Endothelial cell of umbilical vein (primary cell): ENCODE measurements around the gene DAD1. TPM values are rescaled to one million over a fixed set of nuclear protein-coding genes. Genes with fewer than 3 reads are reported as not detected.

ENCODE experiments used
- BruUV-seq: library from RNA; stranded (reverse); fragments of 400-500 nt; replicated peaks from 2 replicates; lab custom pipeline; 2021; lab: Mats Ljungman, UMichigan
- CTCF ChIA-PET: fragments of 300-600, 350-600 bp; sonication (Branson Sonifier 250); formaldehyde crosslinking; loops from one replicate; lab custom pipeline; 2021; ENCODE audit warnings: antibody characterized with exemption, inconsistent platforms; lab: Charles Lee
- POLR2A ChIA-PET: fragments of 300-600, 350-600 bp; sonication (Branson Sonifier 250); formaldehyde crosslinking; loops from one replicate; lab custom pipeline; 2021; ENCODE audit warnings: antibody characterized with exemption, inconsistent platforms; lab: Charles Lee
- DNase-seq: peaks from one replicate; pipeline ENCODE4 v3.0.0-alpha.2; 2011; ENCODE audit warnings: low read depth, low spot score
- FAIRE-seq: peaks from 2 replicates; lab custom pipeline; 2011; peaks lifted over from hg19 to GRCh38; lab: Jason Lieb, UNC
- H2AFZ ChIP-seq: 2 replicates; pipeline ENCODE4 v1.6.0; 2012; ENCODE audit warnings: low read depth, low read length, control low read depth, inconsistent platforms
- H3K27ac ChIP-seq: 2 replicates; pipeline ENCODE4 v1.5.1; 2011; ENCODE audit warnings: low read depth, mild to moderate bottlenecking, control low read depth, low read length, moderate library complexity; ENCODE audit not compliant: insufficient read depth
- H3K27me3 ChIP-seq, 2 experiments: 2 replicates each; pipeline versions ENCODE4 v1.6.0 to v1.6.1; 2011; ENCODE audit warnings: low read length in 2 of 2, mixed read lengths in 1 of 2; ENCODE audit not compliant: control insufficient read depth in 2 of 2, insufficient read depth in 2 of 2
- H3K36me3 ChIP-seq, 2 experiments: 2 replicates in 1 of 2; 3 replicates in 1 of 2; pipeline ENCODE4 v1.5.1; 2011; ENCODE audit warnings: low read length in 2 of 2, mild to moderate bottlenecking in 1 of 2, moderate library complexity in 1 of 2; ENCODE audit not compliant: control insufficient read depth in 2 of 2, insufficient read depth in 2 of 2; ENCODE audit errors: extremely low read depth in 1 of 2
- H3K4me1 ChIP-seq: 3 replicates; pipeline ENCODE4 v1.5.1; 2011; ENCODE audit warnings: mild to moderate bottlenecking, low read length; ENCODE audit not compliant: control insufficient read depth, insufficient read depth; ENCODE audit errors: extremely low read depth
- H3K4me2 ChIP-seq: 2 replicates; pipeline ENCODE4 v1.6.1; 2011; ENCODE audit warnings: low read length, control low read depth, mixed read lengths; ENCODE audit not compliant: insufficient read depth
- H3K4me3 ChIP-seq, 3 experiments: fragments of 200-600 bp in 1 of 3; sonication (generic), shearing (Covaris generic) in 1 of 3; replicated peaks in 1 of 3; 2 replicates each; pipeline ENCODE4 v1.5.1; 2011 to 2016; ENCODE audit warnings: control low read depth in 3 of 3, low read length in 3 of 3, mild to moderate bottlenecking in 2 of 3, inconsistent platforms in 1 of 3, low read depth in 1 of 3, moderate library complexity in 1 of 3; ENCODE audit not compliant: insufficient read depth in 1 of 3
- H3K79me2 ChIP-seq: 2 replicates; pipeline ENCODE4 v1.6.0; 2012; ENCODE audit warnings: low read length, inconsistent platforms; ENCODE audit not compliant: control insufficient read depth, insufficient read depth
- H3K9ac ChIP-seq: replicated peaks from 2 replicates; pipeline ENCODE3; 2011; ENCODE audit warnings: low read length, control low read depth; ENCODE audit not compliant: insufficient read depth; ENCODE audit errors: extremely low read depth
- H3K9me1 ChIP-seq: replicated peaks from 3 replicates; pipeline ENCODE4 v1.6.0; 2011; ENCODE audit warnings: mild to moderate bottlenecking, low read length; ENCODE audit not compliant: control insufficient read depth, insufficient read depth; ENCODE audit errors: extremely low read depth
- H3K9me3 ChIP-seq: replicated peaks from 2 replicates; pipeline ENCODE4 v1.5.1; 2012; ENCODE audit warnings: low read length, inconsistent platforms; ENCODE audit not compliant: control insufficient read depth, insufficient read depth
- H4K20me1 ChIP-seq: replicated peaks from 2 replicates; pipeline ENCODE3; 2011; ENCODE audit warnings: mild to moderate bottlenecking, low read length; ENCODE audit not compliant: control insufficient read depth, insufficient read depth; ENCODE audit errors: extremely low read depth
- CTCF ChIP-seq, 2 donors: IDR thresholded peaks; 1 replicate in 1 of 2; 2 replicates in 1 of 2; pipeline ENCODE4 v1.5.1; 2011; ENCODE audit warnings: low read length in 2 of 2, mild to moderate bottlenecking in 2 of 2, moderate library complexity in 2 of 2, control low read depth in 1 of 2, inconsistent platforms in 1 of 2, low read depth in 1 of 2; ENCODE audit not compliant: insufficient read depth in 1 of 2; ENCODE audit errors: extremely low read depth in 1 of 2
- EZH2 ChIP-seq: IDR thresholded peaks from 2 replicates; pipeline ENCODE4 v1.6.1; 2012; ENCODE audit warnings: borderline replicate concordance, low read depth, mild to moderate bottlenecking, moderate library complexity, low read length, inconsistent platforms; ENCODE audit not compliant: severe bottlenecking
- FOS ChIP-seq: IDR thresholded peaks from 2 replicates; pipeline ENCODE4 v1.6.1; 2011; ENCODE audit warnings: mild to moderate bottlenecking, low read length, moderate library complexity, borderline replicate concordance; ENCODE audit not compliant: insufficient read depth
- GATA2 ChIP-seq: IDR thresholded peaks from 2 replicates; pipeline ENCODE4 v1.7.0; 2011; ENCODE audit warnings: low read depth, mild to moderate bottlenecking, moderate library complexity, mixed read lengths, low read length; ENCODE audit not compliant: insufficient read length, insufficient read depth
- JUN ChIP-seq: IDR thresholded peaks from 2 replicates; pipeline ENCODE4 v1.6.1; 2011; ENCODE audit warnings: borderline replicate concordance, low read depth; ENCODE audit not compliant: insufficient read length, insufficient read depth
- MAX ChIP-seq: IDR thresholded peaks from 2 replicates; pipeline ENCODE4 v1.6.1; 2011; ENCODE audit not compliant: insufficient read depth, insufficient read length
- MYC ChIP-seq: IDR thresholded peaks from one replicate; pipeline ENCODE4 v1.6.1; 2011; ENCODE audit warnings: mild to moderate bottlenecking, low read depth, low read length
- POLR2A ChIP-seq: IDR thresholded peaks from 2 replicates; pipeline ENCODE4 v1.6.1; 2012; ENCODE audit warnings: low read depth, mild to moderate bottlenecking, control low read depth, low read length
- POLR2AphosphoS5 ChIP-seq: IDR thresholded peaks from 2 replicates; pipeline ENCODE4 v1.6.1; 2012; ENCODE audit warnings: low read depth, mild to moderate bottlenecking, control low read depth, low read length, moderate library complexity; ENCODE audit not compliant: insufficient read depth
- dilution Hi-C: fragments of 300-500 bp; cut with MboI; formaldehyde crosslinking; loops from one replicate; pipeline ENCODE4 v1.15.0; 2019; ENCODE audit warnings: low sequenced_read_pairs; ENCODE audit not compliant: extremely low pct_ligation_motif_present
- intact Hi-C: fragments of 100-400 bp; cut with micrococcal nuclease; formaldehyde crosslinking; loops from one replicate; pipeline ENCODE4 v1.10.0; 2022
- polyA plus RNA-seq, 4 experiments: library from polyadenylated mRNA; depleted of rRNA in 3 of 4; stranded (reverse) in 3 of 4; unstranded in 1 of 4; fragments of >200 nt; gene quantifications; 2 replicates each; pipeline versions ENCODE4 v1.2.1 to v1.2.3, GENCODE V29; 2011 to 2012; ENCODE audit warnings: missing spikeins in 1 of 4
- total RNA-seq: library from RNA; stranded (reverse); gene quantifications from 2 replicates; pipeline ENCODE4 v1.2.3, GENCODE V29; 2021

The DAD1 gene
- total and polyA plus RNA-seq, 2 donors (not counting 3 experiments of a cell fraction or from before 2014, with no cell fraction given) = 299 to 1,227 TPM

GRCh38 chr14:22579236-22579635, 9.8 kb downstream of the DAD1 start:
- Histone ChIP-seq H3K9me3 (no peaks in the 10 kb centered on the region), H3K4me3 (no peak overlapping the region), H3K36me3 (peaks cover 2 to 7% of the 10 kb centered on the region in 2 experiments), H2AFZ (no peak overlapping the region), H4K20me1 (peaks cover 4% of the 10 kb centered on the region), H3K79me2 (peaks cover 79% of the 10 kb centered on the region), H3K4me1 (peaks cover 4% of the 10 kb centered on the region), H3K27ac (no peak overlapping the region), H3K9ac (no peak overlapping the region), H3K27me3 (no peaks in the 10 kb centered on the region), H3K4me2 (no peak overlapping the region), H3K9me1 (no peaks in the 10 kb centered on the region)
- intact Hi-C loops (no loop called here), dilution Hi-C loops (no loop called here)
- DNase-seq (no peak), FAIRE-seq (no peak)
- no peak for TF ChIP-seq GATA2
- TF ChIP-seq MYC = no peak
- TF ChIP-seq POLR2A = no peak
- TF ChIP-seq CTCF (IDR thresholded peaks at IDR 0.05; ENCODE audit: extremely low read depth in 1 of 2, insufficient read depth in 1 of 2, low read depth in 1 of 2, low read length in 2 of 2) = no peak
- no peak for TF ChIP-seq FOS
- TF ChIP-seq POLR2AphosphoS5 = no peak
- TF ChIP-seq EZH2 = no peak
- no peak for TF ChIP-seq JUN
- no peak for TF ChIP-seq MAX
- ChIA-PET POLR2A (interaction anchor here (0.7 kb wide), 1 partner anchor 9 kb away, joined by 3 read pairs; no protein-coding TSS in a partner anchor), CTCF (interaction anchor here (1.0 to 1.5 kb wide), 3 partner anchors 9 to 74 kb away, joined by 5 to 6 read pairs (median 6); no protein-coding TSS in a partner anchor)
- no TSS peak for BruUV-seq
